ENCODE measurements around the gene SPEN. TPM values are rescaled to one million over a fixed set of nuclear protein-coding genes. Genes with fewer than 3 reads are reported as not detected.
"Not testable (repeated sequence)": the region's sequence is repeated elsewhere in the genome, so short reads cannot be mapped to it uniquely, and the experiment has no call there.

The SPEN gene
- total RNA-seq, 1 donor from 2014 or later: 33.5 TPM

DNA sequence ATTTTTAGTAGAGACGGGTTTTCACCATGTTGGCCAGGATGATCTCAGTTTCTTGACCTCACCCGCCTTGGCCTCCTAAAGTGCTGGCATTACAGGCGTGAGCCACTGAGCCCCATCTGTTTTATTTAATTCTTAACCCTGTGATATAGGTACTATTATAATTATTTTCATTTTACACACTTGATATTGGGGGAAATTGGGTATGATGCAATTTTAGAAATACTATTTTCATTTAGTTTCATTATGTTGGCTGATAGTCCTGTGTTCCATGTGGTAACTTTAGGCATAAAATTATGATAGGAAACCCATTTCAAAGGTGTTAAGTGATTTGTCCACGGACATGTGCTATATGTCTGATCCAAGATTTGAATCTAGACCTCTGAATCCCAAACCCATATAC lies 61.1 kb downstream of the SPEN start:
- TF ChIP-seq, protein P1, sequence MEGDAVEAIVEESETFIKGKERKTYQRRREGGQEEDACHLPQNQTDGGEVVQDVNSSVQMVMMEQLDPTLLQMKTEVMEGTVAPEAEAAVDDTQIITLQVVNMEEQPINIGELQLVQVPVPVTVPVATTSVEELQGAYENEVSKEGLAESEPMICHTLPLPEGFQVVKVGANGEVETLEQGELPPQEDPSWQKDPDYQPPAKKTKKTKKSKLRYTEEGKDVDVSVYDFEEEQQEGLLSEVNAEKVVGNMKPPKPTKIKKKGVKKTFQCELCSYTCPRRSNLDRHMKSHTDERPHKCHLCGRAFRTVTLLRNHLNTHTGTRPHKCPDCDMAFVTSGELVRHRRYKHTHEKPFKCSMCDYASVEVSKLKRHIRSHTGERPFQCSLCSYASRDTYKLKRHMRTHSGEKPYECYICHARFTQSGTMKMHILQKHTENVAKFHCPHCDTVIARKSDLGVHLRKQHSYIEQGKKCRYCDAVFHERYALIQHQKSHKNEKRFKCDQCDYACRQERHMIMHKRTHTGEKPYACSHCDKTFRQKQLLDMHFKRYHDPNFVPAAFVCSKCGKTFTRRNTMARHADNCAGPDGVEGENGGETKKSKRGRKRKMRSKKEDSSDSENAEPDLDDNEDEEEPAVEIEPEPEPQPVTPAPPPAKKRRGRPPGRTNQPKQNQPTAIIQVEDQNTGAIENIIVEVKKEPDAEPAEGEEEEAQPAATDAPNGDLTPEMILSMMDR (IDR thresholded peaks at IDR 0.05; ENCODE audit: unreplicated experiment): no peak
- Mint-ChIP-seq H3K36me3 (ENCODE audit: low read depth, unreplicated experiment) (peaks cover 6% of the 10 kb centered on the region), H3K27ac (ENCODE audit: unreplicated experiment) (no peak overlapping the region), H3K27me3 (ENCODE audit: unreplicated experiment) (no peaks in the 10 kb centered on the region), H3K9me3 (ENCODE audit: unreplicated experiment) (no peaks in the 10 kb centered on the region), H3K4me3 (ENCODE audit: unreplicated experiment) (no peak overlapping the region), H3K4me1 (ENCODE audit: unreplicated experiment) (no peaks in the 10 kb centered on the region)
- no peak for DNase-seq (ENCODE audit: low spot score)

DNA sequence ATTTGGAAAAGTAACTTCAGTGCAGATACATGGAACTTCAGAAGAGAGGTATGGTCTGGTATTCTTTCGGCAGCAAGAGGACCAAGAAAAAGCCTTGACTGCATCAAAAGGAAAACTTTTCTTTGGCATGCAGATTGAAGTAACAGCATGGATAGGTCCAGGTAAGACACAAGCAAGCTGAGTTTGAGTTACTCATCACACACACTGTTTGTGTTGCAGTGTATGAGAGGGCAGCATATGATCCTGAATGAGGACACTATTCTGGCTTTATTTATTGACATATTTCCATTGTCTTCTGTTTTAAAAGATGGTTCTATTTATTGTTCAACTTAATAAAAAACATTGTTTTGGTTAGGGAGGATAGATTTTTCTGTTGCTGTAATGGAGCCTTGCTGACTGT lies 63.6 kb downstream of the SPEN start:
- Mint-ChIP-seq H3K9me3 (ENCODE audit: unreplicated experiment) (no peaks in the 10 kb centered on the region), H3K27ac (ENCODE audit: unreplicated experiment) (no peak overlapping the region), H3K4me1 (ENCODE audit: unreplicated experiment) (no peaks in the 10 kb centered on the region), H3K27me3 (ENCODE audit: unreplicated experiment) (no peaks in the 10 kb centered on the region), H3K4me3 (ENCODE audit: unreplicated experiment) (peak overlapping the region; percentile 44), H3K36me3 (ENCODE audit: low read depth, unreplicated experiment) (peaks cover 6% of the 10 kb centered on the region)
- DNase-seq (ENCODE audit: low spot score): no peak
- TF ChIP-seq, protein P1 (IDR thresholded peaks at IDR 0.05; ENCODE audit: unreplicated experiment): no peak

DNA sequence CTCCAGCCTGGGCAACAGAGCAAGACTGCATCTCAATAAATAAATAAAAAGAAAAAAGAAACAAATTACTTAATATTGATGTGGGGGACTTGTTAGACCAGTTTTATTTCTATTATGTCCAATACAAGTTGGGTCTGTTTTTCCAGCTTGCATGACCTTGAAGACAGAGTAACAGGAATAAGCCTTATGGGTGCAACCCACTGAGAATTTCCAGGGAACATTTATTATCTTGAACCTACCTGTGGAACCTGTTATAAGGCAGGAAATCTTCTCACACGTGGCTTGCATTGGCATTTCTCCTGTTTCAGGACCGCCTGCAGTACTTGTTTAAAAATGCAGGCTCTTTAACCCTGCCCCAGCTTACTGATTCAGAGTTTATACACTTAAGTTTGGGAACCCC lies 64.4 kb downstream of the SPEN start:
- Mint-ChIP-seq H3K27me3 (ENCODE audit: unreplicated experiment) (no peaks in the 10 kb centered on the region), H3K9me3 (ENCODE audit: unreplicated experiment) (no peaks in the 10 kb centered on the region), H3K4me3 (ENCODE audit: unreplicated experiment) (no peak overlapping the region), H3K36me3 (ENCODE audit: low read depth, unreplicated experiment) (peaks cover 6% of the 10 kb centered on the region), H3K4me1 (ENCODE audit: unreplicated experiment) (no peaks in the 10 kb centered on the region), H3K27ac (ENCODE audit: unreplicated experiment) (no peak overlapping the region)
- TF ChIP-seq, protein P1 (IDR thresholded peaks at IDR 0.05; ENCODE audit: unreplicated experiment): no peak
- DNase-seq (ENCODE audit: low spot score): no peak

DNA sequence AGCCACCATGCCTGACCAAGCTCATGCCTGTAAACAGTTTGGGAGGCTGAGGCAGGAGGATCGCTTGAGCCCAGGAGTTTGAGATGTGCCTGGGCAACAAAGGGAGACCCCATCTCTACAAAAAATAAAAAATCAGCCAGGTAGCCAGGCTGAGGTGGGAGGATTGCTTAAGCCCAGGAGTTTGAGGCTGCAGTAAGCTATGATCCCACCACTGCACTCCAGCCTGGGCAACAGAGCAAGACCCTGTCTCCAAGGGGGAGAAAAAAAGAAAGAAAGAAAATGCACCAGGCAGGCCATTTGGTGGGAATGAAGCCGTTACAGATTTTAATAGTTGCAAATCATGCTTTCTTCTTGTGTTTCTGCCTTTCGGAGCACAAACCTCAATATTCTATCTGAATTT lies 66.1 kb downstream of the SPEN start:
- not testable (repeated sequence) for H3K36me3 Mint-ChIP-seq (ENCODE audit: low read depth, unreplicated experiment); DNase-seq (ENCODE audit: low spot score); H3K27me3 Mint-ChIP-seq (ENCODE audit: unreplicated experiment)

DNA sequence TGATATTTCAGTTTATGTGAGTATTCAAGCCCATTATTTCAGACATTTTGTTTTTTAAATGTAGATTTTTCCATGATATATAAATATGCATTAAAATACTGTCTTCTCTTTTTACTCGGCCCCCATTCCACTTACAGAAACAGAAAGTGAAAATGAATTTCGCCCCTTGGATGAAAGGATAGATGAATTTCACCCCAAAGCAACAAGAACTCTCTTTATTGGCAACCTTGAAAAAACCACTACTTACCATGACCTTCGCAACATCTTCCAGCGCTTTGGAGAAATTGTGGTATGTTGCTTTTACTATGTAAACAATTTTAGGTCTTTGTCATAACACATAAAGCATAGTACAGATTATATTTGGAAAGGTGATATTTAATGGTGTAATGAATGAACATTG lies 68.5 kb downstream of the SPEN start:
- no peaks in the 10 kb centered on the region for H3K9me3 Mint-ChIP-seq (ENCODE audit: unreplicated experiment)
- H3K4me1 Mint-ChIP-seq (ENCODE audit: unreplicated experiment): no peaks in the 10 kb centered on the region
- DNase-seq (ENCODE audit: low spot score): no peak
- H3K27me3 Mint-ChIP-seq (ENCODE audit: unreplicated experiment): peaks cover 3% of the 10 kb centered on the region
- TF ChIP-seq, protein P1 (IDR thresholded peaks at IDR 0.05; ENCODE audit: unreplicated experiment): no peak
- H3K4me3 Mint-ChIP-seq (ENCODE audit: unreplicated experiment): no peak overlapping the region
- H3K36me3 Mint-ChIP-seq (ENCODE audit: low read depth, unreplicated experiment): peaks cover 6% of the 10 kb centered on the region
- H3K27ac Mint-ChIP-seq (ENCODE audit: unreplicated experiment): no peak overlapping the region

More for the DNA sequence above, 66.1 kb downstream of the SPEN start:
- not testable (repeated sequence) for H3K4me1 Mint-ChIP-seq (ENCODE audit: unreplicated experiment); H3K4me3 Mint-ChIP-seq (ENCODE audit: unreplicated experiment); H3K27ac Mint-ChIP-seq (ENCODE audit: unreplicated experiment); H3K9me3 Mint-ChIP-seq (ENCODE audit: unreplicated experiment)

DNA sequence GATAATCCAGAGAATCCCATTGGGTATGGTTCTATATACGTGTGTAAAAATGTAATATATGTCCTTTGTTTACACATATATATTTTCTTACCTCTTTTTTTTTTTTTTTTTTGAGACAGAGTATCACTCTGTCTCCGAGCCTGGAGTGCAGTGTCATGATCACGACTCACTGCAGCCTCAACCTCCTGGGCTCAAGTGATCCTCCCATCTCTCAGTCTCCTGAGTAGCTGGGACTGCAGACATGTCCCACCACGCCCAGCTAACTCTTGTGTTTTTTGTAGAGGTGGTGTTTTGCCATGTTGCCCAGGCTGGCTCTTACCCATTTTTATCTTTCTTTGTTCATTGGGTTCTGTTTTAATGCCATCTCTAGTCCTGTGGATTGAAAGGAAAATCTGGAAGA lies 68.9 kb downstream of the SPEN start:
- H3K4me1 Mint-ChIP-seq (ENCODE audit: unreplicated experiment): no peaks in the 10 kb centered on the region
- H3K9me3 Mint-ChIP-seq (ENCODE audit: unreplicated experiment): no peaks in the 10 kb centered on the region
- no peak for DNase-seq (ENCODE audit: low spot score)
- TF ChIP-seq, protein P1 (IDR thresholded peaks at IDR 0.05; ENCODE audit: unreplicated experiment): no peak
- peaks cover 3% of the 10 kb centered on the region for H3K27me3 Mint-ChIP-seq (ENCODE audit: unreplicated experiment)
- H3K27ac Mint-ChIP-seq (ENCODE audit: unreplicated experiment): no peak overlapping the region
- H3K4me3 Mint-ChIP-seq (ENCODE audit: unreplicated experiment): no peak overlapping the region
- H3K36me3 Mint-ChIP-seq (ENCODE audit: low read depth, unreplicated experiment): peaks cover 3% of the 10 kb centered on the region
